HepG2 (cell line): ENCODE data around the gene CLP1. TPM values are rescaled to one million over a fixed set of nuclear protein-coding genes. Genes with fewer than 3 reads are reported as not detected.
A peak's percentile ranks its signal among the peaks of the same experiment; 100 is the strongest.

ENCODE experiments used
- ARNT2 ChIP-seq: sonication (generic); formaldehyde crosslinking; IDR thresholded peaks from 2 replicates; pipeline ENCODE4 v1.8.0; 2022; ENCODE audit warnings: mild to moderate bottlenecking, low read depth, missing genetic modification reagents, moderate library complexity
- ERF ChIP-seq: IDR thresholded peaks from 2 replicates; pipeline ENCODE4 v1.6.1; 2018; ENCODE audit warnings: missing biosample characterization, missing genetic modification reagents
- FOXK1 ChIP-seq: sonication (generic); formaldehyde crosslinking; IDR thresholded peaks from 2 replicates; pipeline ENCODE4 v1.4.0; 2020; ENCODE audit warnings: low read depth, missing genetic modification reagents, borderline replicate concordance
- HES4 ChIP-seq: sonication (generic); formaldehyde crosslinking; IDR thresholded peaks from 2 replicates; pipeline ENCODE4 v1.9.0; 2021; ENCODE audit warnings: mild to moderate bottlenecking, missing genetic modification reagents, borderline replicate concordance
- HOXA5 ChIP-seq: sonication (generic); formaldehyde crosslinking; IDR thresholded peaks from 2 replicates; pipeline ENCODE4 v1.4.0; 2020; ENCODE audit warnings: missing genetic modification reagents
- ISL2 ChIP-seq: sonication (generic); formaldehyde crosslinking; IDR thresholded peaks from 2 replicates; pipeline ENCODE4 v1.5.0; 2020; ENCODE audit warnings: missing genetic modification reagents
- NRL ChIP-seq: sonication (generic); formaldehyde crosslinking; IDR thresholded peaks from 2 replicates; pipeline ENCODE4 v1.5.0; 2020; ENCODE audit warnings: missing genetic modification reagents, mild to moderate bottlenecking, moderate library complexity, borderline replicate concordance
- RAD21 ChIP-seq: fragments of 450-650 bp; formaldehyde crosslinking; IDR thresholded peaks from 2 replicates; pipeline ENCODE4 v1.5.0; 2020; ENCODE audit warnings: mild to moderate bottlenecking
- RBM39 ChIP-seq: fragments of 200-400 bp; formaldehyde crosslinking; IDR thresholded peaks from one replicate; pipeline ENCODE4 v1.6.1; 2018; ENCODE audit warnings: antibody characterized with exemption, mild to moderate bottlenecking, low read depth, low read length; ENCODE audit not compliant: poor library complexity, severe bottlenecking
- RFXAP ChIP-seq: sonication (generic); formaldehyde crosslinking; IDR thresholded peaks from 2 replicates; pipeline ENCODE4 v1.4.0; 2020; ENCODE audit warnings: missing genetic modification reagents, borderline replicate concordance
- THAP9 ChIP-seq: sonication (generic); formaldehyde crosslinking; IDR thresholded peaks from 2 replicates; pipeline ENCODE4; 2020; ENCODE audit warnings: missing genetic modification reagents, mild to moderate bottlenecking, borderline replicate concordance
- ZNF138 ChIP-seq: sonication (generic); formaldehyde crosslinking; IDR thresholded peaks from 2 replicates; pipeline ENCODE4 v1.5.0; 2020; ENCODE audit warnings: mild to moderate bottlenecking, low read depth, missing genetic modification reagents
- ZNF292 ChIP-seq: sonication (generic); formaldehyde crosslinking; IDR thresholded peaks from 2 replicates; pipeline ENCODE4 v1.8.1; 2022; ENCODE audit warnings: mild to moderate bottlenecking, low read depth, missing genetic modification reagents, borderline replicate concordance
- ZNF317 ChIP-seq: sonication (generic); formaldehyde crosslinking; IDR thresholded peaks from 2 replicates; pipeline ENCODE4 v1.5.0; 2020; ENCODE audit warnings: mild to moderate bottlenecking, missing genetic modification reagents
- ZNF383 ChIP-seq: sonication (generic); formaldehyde crosslinking; IDR thresholded peaks from 2 replicates; pipeline ENCODE4 v1.4.0; 2020; ENCODE audit warnings: missing genetic modification reagents, mild to moderate bottlenecking, borderline replicate concordance
- ZNF768 ChIP-seq: sonication (generic); formaldehyde crosslinking; IDR thresholded peaks from 2 replicates; pipeline ENCODE4 v1.4.0; 2020; ENCODE audit warnings: missing genetic modification reagents
- polyA plus RNA-seq, 8 experiments: library from polyadenylated mRNA; depleted of rRNA in 3 of 8; stranded (reverse) in 7 of 8; unstranded in 1 of 8; fragments of >200 nt; fragmentation: Illumina TruSeq in 4 of 8; extraction: Trizol in 4 of 8; gene quantifications; 2 replicates each; pipeline versions ENCODE4 v1.2.1 to v1.2.3, GENCODE V29; 2011 to 2016; ENCODE audit warnings: low read depth in 4 of 8, missing spikeins in 1 of 8, mixed read lengths in 1 of 8; ENCODE audit not compliant: insufficient read depth in 1 of 8
- total RNA-seq, 5 experiments: library from RNA; depleted of rRNA; stranded (reverse); fragments of >200 nt; fragmentation: Illumina TruSeq; extraction: Trizol; gene quantifications; 2 replicates each; pipeline ENCODE4 v1.2.3, GENCODE V29; 2016; ENCODE audit warnings: low read depth in 1 of 5
- TF ChIP-seq, protein P1 (sequence below): sonication (generic); formaldehyde crosslinking; IDR thresholded peaks from 2 replicates; pipeline ENCODE4 v1.4.0; 2020; ENCODE audit warnings: mild to moderate bottlenecking, missing genetic modification reagents
- TF ChIP-seq, protein P2 (sequence below): sonication (generic); formaldehyde crosslinking; IDR thresholded peaks from 2 replicates; pipeline ENCODE4 v1.5.1; 2020; ENCODE audit warnings: mild to moderate bottlenecking, moderate library complexity, missing genetic modification reagents

The CLP1 gene
- total and polyA plus RNA-seq, 2 of the 13 experiments (the other 11 are each of a cell fraction or from before 2014, with no cell fraction given), result 14.6 to 24.8 TPM

DNA sequence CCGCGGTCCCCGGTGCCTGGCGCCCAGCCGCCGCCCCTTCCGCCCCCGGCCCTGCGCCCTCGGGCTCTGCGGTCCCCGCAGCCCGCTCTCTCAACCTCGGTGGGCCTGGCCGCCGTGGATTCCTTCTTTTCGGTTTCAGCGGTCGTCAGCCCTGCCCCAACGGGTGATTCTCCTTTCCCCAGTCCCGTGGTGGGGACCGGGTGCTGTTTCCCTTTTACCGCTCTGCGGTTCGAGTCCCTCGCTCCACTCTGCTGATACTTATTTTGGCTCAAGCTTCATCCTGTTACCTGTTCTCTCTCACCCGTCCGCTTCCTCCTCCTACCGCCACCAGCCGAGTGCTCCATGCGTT is 10.8 kb downstream of the CLP1 start (continued):
- TF ChIP-seq RBM39 (peak; percentile 6), ARNT2 (CRISPR knock-in tag) (no peak; the same call in 1 of the 2 replicates), ZNF768 (no peak), HOXA5 (0 out of 2 replicates have a peak, but pooled peaks have one; percentile 16), ZNF138 (CRISPR knock-in tag) (no peak), RFXAP (CRISPR knock-in tag) (no peak; the same call in 1 of the 2 replicates), HES4 (no peak), ZNF317 (CRISPR knock-in tag) (no peak), FOXK1 (no peak), ZNF383 (CRISPR knock-in tag) (no peak), ERF (CRISPR knock-in tag) (0 out of 2 replicates have a peak, but pooled peaks have one; percentile 0), ISL2 (CRISPR knock-in tag) (peak; percentile 16; the same call in 1 of the 2 replicates), NRL (CRISPR knock-in tag) (no peak), THAP9 (CRISPR knock-in tag) (no peak), RAD21 (CRISPR knock-in tag) (no peak), ZNF292 (no peak)
- TF ChIP-seq, protein P1, sequence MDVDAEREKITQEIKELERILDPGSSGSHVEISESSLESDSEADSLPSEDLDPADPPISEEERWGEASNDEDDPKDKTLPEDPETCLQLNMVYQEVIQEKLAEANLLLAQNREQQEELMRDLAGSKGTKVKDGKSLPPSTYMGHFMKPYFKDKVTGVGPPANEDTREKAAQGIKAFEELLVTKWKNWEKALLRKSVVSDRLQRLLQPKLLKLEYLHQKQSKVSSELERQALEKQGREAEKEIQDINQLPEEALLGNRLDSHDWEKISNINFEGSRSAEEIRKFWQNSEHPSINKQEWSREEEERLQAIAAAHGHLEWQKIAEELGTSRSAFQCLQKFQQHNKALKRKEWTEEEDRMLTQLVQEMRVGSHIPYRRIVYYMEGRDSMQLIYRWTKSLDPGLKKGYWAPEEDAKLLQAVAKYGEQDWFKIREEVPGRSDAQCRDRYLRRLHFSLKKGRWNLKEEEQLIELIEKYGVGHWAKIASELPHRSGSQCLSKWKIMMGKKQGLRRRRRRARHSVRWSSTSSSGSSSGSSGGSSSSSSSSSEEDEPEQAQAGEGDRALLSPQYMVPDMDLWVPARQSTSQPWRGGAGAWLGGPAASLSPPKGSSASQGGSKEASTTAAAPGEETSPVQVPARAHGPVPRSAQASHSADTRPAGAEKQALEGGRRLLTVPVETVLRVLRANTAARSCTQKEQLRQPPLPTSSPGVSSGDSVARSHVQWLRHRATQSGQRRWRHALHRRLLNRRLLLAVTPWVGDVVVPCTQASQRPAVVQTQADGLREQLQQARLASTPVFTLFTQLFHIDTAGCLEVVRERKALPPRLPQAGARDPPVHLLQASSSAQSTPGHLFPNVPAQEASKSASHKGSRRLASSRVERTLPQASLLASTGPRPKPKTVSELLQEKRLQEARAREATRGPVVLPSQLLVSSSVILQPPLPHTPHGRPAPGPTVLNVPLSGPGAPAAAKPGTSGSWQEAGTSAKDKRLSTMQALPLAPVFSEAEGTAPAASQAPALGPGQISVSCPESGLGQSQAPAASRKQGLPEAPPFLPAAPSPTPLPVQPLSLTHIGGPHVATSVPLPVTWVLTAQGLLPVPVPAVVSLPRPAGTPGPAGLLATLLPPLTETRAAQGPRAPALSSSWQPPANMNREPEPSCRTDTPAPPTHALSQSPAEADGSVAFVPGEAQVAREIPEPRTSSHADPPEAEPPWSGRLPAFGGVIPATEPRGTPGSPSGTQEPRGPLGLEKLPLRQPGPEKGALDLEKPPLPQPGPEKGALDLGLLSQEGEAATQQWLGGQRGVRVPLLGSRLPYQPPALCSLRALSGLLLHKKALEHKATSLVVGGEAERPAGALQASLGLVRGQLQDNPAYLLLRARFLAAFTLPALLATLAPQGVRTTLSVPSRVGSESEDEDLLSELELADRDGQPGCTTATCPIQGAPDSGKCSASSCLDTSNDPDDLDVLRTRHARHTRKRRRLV, result no peak
- TF ChIP-seq, protein P2, sequence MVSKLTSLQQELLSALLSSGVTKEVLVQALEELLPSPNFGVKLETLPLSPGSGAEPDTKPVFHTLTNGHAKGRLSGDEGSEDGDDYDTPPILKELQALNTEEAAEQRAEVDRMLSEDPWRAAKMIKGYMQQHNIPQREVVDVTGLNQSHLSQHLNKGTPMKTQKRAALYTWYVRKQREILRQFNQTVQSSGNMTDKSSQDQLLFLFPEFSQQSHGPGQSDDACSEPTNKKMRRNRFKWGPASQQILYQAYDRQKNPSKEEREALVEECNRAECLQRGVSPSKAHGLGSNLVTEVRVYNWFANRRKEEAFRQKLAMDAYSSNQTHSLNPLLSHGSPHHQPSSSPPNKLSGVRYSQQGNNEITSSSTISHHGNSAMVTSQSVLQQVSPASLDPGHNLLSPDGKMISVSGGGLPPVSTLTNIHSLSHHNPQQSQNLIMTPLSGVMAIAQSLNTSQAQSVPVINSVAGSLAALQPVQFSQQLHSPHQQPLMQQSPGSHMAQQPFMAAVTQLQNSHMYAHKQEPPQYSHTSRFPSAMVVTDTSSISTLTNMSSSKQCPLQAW (CRISPR knock-in tag), result peak; percentile 43; the same call in 1 of the 2 replicates
- TF ChIP-seq, all 625 proteins: peak for 28
